ENCODE data around the gene ZNF236. TPM values are rescaled to one million over a fixed set of nuclear protein-coding genes. Genes with fewer than 3 reads are reported as not detected.

The ZNF236 gene
- total and polyA plus RNA-seq, 10 of the 15 experiments (the other 5 are each of a cell fraction or from before 2014, with no cell fraction given): 1.0 to 14.4 (median 5.9) TPM

DNA sequence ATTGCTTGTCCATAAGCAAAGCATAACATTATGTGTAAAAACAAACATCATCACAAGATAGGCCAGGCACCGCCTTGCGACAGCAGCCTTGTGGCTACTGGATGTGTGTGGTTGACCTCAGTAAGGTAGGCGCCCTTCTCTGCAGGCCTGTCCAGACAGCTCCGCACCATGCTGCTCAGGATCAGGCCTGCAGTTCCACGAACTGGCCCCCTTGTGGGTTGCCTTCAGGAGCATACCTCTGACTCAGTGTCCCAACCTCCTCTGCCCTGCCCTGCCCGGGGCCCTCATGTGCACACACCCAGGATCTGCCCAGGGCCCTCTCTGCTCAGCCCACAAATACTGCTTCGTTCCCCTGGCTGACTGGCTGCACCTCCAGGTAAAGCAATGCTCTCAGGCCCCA is 16.1 kb upstream of the ZNF236 start (continued):
- TF ChIP-seq, protein P1, sequence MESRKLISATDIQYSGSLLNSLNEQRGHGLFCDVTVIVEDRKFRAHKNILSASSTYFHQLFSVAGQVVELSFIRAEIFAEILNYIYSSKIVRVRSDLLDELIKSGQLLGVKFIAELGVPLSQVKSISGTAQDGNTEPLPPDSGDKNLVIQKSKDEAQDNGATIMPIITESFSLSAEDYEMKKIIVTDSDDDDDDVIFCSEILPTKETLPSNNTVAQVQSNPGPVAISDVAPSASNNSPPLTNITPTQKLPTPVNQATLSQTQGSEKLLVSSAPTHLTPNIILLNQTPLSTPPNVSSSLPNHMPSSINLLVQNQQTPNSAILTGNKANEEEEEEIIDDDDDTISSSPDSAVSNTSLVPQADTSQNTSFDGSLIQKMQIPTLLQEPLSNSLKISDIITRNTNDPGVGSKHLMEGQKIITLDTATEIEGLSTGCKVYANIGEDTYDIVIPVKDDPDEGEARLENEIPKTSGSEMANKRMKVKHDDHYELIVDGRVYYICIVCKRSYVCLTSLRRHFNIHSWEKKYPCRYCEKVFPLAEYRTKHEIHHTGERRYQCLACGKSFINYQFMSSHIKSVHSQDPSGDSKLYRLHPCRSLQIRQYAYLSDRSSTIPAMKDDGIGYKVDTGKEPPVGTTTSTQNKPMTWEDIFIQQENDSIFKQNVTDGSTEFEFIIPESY (IDR thresholded peaks at IDR 0.05): no peak
- TF ChIP-seq GATAD2B (conservative IDR thresholded peaks at IDR 0.05; ENCODE audit: low read depth) (no peak), WRNIP1 (IDR thresholded peaks at IDR 0.05; ENCODE audit: borderline replicate concordance, low read depth, low read length) (no peak), IKZF1 (conservative IDR thresholded peaks at IDR 0.05) (no peak), PML (IDR thresholded peaks at IDR 0.05; ENCODE audit: low read length) (no peak)
- TF ChIP-seq, protein P2, sequence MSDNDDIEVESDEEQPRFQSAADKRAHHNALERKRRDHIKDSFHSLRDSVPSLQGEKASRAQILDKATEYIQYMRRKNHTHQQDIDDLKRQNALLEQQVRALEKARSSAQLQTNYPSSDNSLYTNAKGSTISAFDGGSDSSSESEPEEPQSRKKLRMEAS (IDR thresholded peaks at IDR 0.05; ENCODE audit: low read depth, low read length): no peak

GRCh38 chr18:76808561-76808960 is 13.8 kb upstream of the ZNF236 start:
- FAIRE-seq (no peak), ATAC-seq (no peak), DNase-seq (ENCODE audit: low read depth, low spot score) (no peak)
- H3K9me3 ChIP-seq (replicated peaks; ENCODE audit: control insufficient read depth, insufficient read depth, low read length): no peaks in the 10 kb centered on the region
- ChIA-PET SMC1A (ENCODE audit: uncharacterized antibody, unreplicated experiment) (interaction anchor here (1.3 to 1.6 kb wide), 2 partner anchors 11 to 174 kb away, joined by 5 to 9 read pairs; no protein-coding TSS in a partner anchor), CTCF (no interaction called here), RAD21 (ENCODE audit: unreplicated experiment) (no interaction called here), POLR2A (no interaction called here)
- 96% methylated on average over 10 of the region's 10 CpGs for WGBS (ENCODE audit: insufficient coverage, insufficient replicate concordance, low lambda C conversion rate, missing lambda C conversion rate)
- H3K27me3 ChIP-seq (replicated peaks in 1 of 2; ENCODE audit: control insufficient read depth in 2 of 2, insufficient read depth in 2 of 2, low read length in 1 of 2): no peaks in the 10 kb centered on the region
- H2AFZ ChIP-seq (ENCODE audit: control insufficient read depth, low read depth, low read length): no peak overlapping the region
- intact Hi-C loops (cut with micrococcal nuclease; ENCODE audit: unreplicated experiment): loop anchor here (10.0 kb wide), 1 partner anchor 396 kb away; no protein-coding TSS in a partner anchor
- no peaks in the 10 kb centered on the region for H3K36me3 ChIP-seq (ENCODE audit: control insufficient read depth in 2 of 2, insufficient read depth in 2 of 2, low read length in 1 of 2)
- TF ChIP-seq ESRRA (IDR thresholded peaks at IDR 0.05; ENCODE audit: low read length) (no peak), TCF12 (IDR thresholded peaks at IDR 0.05; ENCODE audit: low read depth, low read length) (no peak), NKRF (conservative IDR thresholded peaks at IDR 0.05) (no peak), LARP7 (IDR thresholded peaks at IDR 0.05) (no peak), ZNF592 (IDR thresholded peaks at IDR 0.05) (no peak)
- no peaks in the 10 kb centered on the region for H3K79me2 ChIP-seq (ENCODE audit: control insufficient read depth, insufficient read depth, low read length)
- H3K4me3 ChIP-seq: no peak overlapping the region
- peaks cover 9% of the 10 kb centered on the region for H3K4me1 ChIP-seq (ENCODE audit: control insufficient read depth, insufficient read depth, low read length)
- in situ Hi-C loops (cut with MboI): loop anchor here (10.0 kb wide), 1 partner anchor 176 kb away; no protein-coding TSS in a partner anchor
- no peak overlapping the region for H3K27ac ChIP-seq (ENCODE audit: control insufficient read depth, insufficient read depth)
- no peak overlapping the region for H3K4me2 ChIP-seq (ENCODE audit: control insufficient read depth, insufficient read depth)
- no peaks in the 10 kb centered on the region for H4K20me1 ChIP-seq (ENCODE audit: control insufficient read depth, insufficient read depth)
- no TSS peak for BruUV-seq (replicated peaks)
- no peak overlapping the region for H3K9ac ChIP-seq (ENCODE audit: control insufficient read depth, insufficient read depth, low read length)
